Inflammatory macrophage treated with lipopolysaccharide for 4 hours (primary cell): ENCODE data around the gene CTSK.

Experiments used
- DNase-seq: peaks from one replicate; pipeline ENCODE4 v3.0.0-alpha.2; 2020

The CTSK gene

DNA sequence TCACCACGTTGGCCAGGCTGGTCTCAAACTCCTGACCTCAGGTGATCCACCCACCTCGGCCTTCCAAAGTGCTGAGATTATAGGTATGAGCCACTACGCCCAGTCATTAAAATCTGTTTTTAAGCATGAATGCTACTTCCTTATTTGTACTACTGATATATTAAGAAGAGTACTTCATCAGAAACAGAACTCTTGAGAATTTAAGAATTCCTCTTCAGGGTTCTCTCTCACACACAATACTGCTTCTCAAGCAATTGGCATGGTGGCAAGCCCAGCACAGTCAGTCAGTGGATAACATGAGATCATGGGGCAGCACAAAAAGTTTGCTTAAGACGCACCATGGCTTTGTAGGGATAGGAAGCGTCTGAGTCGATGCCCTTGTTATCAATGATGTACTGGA, 56.6 kb downstream of the CTSK start:
- DNase-seq, result no peak

DNA sequence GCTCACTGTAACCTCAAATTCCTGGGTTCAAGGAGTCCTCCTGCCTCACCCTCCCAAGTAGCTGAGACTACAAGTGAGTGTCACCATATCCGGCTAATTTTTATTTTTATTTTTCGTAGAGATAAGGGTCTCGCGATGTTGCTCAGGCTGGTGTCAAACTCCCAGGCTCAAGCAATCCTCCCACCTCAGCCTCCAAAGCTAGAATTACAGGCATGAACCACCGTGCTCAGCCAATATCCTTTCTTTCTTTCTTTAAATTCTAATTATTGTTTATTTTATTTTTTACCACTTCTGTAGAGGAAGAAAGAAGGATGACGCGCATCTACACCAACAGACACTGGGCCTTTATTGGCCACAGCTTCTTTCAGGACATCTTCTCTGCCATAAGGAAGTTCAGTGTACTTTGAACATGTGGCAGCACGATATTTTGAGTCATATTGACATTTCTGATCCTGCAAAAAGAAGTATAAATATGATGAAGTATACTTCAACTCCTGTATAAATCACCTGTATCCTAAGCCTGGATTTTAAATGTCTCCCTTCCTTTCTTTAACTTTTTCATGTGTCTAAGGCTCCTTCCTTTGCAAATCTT, 58.2 kb downstream of the CTSK start:
- no peak for DNase-seq

DNA sequence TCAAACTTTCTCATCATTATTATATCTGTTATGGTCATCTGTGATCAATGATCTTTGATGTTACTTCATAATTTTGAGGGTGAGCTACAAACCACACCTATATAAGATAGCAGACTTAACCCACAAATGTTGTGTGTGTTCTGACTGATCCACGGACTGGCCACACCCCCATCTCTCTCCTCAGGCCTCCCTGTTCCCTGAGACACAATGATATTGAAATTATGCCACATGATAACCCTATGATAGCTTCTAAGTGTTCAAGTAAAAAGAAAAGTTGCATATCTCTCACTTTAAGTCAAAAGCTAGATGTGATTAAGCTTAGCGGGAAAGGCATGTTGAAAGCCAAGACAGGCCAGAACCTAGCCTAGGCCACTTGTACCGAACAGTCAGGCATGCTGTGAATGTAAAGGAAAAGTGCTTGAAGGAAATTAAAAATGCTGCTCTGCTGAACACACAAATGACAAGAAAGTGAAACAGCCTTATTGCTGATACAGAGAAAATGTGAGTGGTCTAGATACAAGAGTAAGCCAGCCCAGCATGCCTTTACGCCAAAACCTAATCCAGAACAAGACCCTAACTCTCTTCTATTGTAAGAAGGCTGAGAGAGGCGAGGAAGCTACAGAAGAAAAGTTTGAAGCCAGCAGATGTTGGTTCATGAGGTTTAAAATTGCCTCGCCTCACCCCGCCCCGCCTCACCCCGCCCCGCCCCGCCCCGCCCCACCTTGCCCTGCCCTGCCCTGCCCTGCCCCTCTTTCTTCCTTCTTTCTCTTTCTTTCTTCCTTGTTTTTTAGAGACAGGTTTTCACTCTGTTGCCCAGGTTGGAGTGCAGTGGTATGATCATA, 59.0 kb downstream of the CTSK start:
- no peak for DNase-seq
